GF-D8 (cell line): ENCODE data around the gene BIN1.
"Not testable (repeated sequence)": the region's sequence is repeated elsewhere in the genome, so short reads cannot be mapped to it uniquely, and the experiment has no call there.

Experiments used
- DNase-seq: peaks from one replicate; lab custom pipeline; 2025; lab: John Stamatoyannopoulos, UW

Gene BIN1

DNA sequence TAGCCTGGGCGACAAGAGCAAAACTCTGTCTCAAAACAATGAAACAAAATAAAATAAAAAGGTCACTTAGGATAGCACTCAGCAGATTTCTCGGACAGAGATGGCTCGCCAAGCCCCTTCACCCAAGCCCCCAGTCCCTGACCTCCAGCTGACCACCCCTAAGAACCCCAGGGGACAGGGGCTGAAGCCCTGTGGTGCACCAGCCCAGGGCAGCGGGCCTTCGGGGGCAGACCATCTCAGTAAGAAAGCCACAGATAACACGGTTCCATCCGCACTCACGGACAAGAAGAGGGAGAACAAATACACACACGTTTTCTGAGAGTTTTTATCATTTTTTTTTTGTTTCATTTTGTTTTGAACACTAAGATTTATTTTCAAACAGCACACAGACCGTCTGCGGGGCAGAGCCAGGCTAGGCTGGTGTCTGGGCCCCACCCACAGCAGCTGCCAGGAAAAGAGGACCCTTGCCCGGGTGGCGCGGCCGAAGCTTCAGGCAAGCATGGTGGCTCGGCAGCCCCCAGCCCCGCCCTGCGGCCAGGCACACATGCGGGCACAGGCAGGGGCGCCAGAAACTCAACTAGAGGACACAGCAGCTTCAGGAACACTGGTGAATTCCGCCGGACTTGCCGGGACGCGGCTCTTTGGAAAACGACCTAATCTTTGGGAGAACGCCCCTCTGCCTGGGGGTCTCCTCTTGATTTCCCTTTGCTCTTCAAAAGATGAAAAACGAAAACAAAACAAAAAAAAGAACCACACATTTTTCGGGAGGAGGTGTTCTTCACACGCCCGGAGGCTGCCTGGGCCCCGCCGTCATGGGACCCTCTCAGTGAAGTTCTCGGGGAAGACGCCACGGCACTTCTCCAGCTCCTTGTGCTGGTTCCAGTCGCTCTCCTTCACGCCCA lies 59.0 kb downstream of the BIN1 start:
- no peak for DNase-seq

DNA sequence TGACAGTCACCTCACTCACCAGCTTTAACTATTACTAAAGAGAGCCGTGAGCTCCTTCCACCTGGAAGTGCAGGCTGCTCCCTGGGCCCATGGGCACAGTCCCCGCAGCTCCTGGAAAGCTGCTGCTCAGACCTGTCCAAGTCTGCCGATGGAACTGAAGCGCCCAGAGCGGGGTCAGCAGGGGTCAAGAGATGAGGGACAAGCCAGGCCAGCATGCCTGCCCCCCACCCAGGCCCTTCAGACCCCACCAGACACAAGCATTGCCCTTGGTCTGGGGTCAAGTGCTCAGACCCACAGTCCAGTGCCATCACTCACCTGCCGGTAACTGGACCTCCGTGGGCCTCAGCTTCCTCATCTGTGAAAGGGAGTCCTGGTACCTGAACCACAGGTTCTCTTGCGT lies 59.9 kb downstream of the BIN1 start:
- DNase-seq = no peak

DNA sequence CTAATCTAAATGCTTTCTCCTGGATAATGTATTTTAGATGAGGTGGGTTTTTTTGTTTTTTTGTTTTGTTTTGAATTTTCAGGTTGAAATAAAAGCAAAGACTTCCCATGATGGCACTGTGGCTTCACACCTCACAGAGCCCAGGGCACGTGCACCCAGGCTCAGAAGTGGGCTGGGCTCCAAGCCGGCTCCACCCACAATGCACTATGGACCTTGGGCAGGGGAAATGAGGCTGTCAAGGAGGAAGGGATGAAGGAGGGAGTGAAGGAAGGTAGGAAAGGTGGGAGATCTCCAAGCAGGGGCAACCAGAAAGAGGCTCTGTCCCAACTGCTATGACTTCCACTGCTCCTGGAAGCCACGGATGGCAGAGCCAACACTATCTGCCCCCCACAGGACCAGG lies 60.4 kb downstream of the BIN1 start:
- no peak for DNase-seq

DNA sequence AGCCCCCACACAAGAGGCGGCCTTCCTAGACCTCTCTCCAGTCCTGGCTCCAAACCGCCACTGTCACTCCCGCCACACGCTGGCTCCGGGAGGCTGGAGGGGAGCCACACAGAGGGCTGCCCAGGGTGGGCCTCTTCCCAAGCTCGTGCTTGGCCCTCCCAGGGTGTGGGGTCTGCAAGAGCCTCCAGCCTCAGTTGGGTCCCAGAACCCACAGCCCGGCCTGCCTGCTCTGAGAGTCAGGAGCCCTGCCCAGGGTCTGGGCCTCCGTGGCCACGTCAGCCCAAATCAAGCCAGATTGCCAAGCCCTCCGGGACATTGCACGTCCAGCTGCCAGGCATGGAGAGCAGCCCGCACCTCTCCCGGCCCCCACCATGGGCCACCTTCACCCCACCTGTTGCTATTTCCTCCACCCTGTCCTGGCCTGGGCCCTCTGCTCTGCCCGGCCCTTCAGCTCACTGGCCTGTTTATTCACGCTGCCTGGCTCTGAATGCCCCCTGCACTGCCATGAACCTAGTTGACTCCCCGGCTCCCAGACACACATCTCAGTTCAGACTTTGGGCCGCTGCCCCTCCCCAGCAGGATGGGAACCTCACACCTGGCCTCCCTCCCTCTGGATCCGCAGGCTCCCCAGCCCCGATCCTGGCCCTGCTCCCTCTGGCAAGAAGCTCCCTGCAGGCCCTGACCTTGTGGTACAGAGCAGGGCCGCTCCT lies 61.0 kb downstream of the BIN1 start:
- DNase-seq = no peak

DNA sequence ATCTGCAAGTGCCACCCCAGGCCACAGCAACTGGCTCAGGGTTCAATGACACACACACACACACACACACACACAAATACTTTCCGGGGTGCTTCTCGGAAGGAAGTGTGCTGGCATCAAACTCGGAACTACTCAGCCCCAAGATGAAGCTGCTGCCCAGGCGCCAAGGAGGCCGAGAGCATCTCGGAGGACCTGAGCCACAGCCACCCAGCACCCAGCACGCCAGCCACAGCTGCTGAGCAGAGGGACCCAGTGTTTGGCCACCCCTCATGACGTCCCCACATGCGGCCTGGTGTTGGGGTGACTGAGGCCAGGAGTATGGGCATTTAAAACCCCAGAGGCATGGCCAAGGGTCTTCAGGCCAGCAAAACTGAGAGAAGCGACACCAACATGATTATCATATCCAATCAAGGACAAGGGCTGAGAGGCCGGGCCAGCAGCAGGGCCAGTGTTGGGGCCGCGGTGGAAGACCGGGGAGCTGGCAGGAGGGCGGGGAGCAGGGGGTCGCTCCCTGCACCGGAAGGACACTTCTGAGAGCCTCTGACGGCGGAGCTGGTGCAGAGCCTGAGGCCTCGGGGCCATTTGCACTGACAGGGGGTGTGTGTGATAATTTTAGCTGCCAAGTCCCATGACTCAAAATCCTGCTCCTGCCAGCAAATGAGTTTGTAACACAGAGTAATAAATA lies 61.8 kb downstream of the BIN1 start:
- DNase-seq = no peak

DNA sequence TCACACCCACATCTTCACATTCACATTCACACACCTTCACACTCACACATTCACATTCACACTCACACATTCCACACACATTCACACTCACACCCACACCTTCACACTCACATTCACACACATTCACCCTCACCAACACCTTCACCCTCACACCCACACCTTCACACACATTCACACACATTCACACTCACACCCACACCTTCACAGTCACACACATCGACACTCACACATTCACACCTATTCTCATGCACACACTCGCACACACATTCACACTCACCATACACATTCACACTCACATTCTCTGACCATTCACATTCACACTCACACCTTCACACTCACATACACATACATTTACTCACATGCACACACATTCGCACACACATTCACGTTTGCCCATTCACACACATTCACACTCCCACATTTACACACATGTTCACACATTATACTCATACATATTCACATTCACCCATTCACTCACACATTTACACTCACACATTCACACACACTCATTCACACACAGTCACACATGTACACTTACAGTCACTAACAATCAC lies 62.7 kb downstream of the BIN1 start:
- no peak for DNase-seq

DNA sequence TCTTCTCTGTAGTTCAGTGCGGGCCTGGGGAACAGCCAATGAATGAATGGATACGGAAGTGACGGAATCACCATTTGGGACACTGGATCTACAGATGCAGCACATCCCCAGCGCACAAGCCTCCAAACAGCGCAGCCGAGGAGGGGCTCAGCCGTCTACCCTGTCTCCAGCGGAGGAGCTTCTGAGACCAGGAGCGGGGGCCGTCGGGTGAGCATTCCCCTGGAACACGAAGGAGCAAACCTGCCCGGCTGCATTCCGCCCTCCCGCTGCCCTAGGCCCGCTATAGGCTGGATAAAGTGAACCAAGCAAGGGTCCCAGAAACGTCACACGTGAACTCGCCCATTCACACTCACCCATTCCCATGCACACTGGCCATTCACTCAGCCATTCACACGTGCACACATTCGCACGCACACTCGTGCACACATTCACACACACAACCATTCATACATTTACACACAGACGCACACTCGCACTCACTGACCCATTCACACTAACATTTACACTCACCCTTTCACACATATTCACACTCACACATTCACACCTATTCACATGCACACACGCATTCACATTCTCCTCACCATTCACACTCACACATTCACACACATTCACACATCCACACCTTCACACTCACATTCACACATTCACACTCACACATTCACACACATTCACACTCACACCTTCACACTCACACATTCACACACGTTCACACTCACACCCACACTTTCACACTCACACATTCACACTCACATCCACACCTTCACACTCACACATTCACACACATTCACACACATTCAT lies 63.4 kb downstream of the BIN1 start:
- DNase-seq = no peak

DNA sequence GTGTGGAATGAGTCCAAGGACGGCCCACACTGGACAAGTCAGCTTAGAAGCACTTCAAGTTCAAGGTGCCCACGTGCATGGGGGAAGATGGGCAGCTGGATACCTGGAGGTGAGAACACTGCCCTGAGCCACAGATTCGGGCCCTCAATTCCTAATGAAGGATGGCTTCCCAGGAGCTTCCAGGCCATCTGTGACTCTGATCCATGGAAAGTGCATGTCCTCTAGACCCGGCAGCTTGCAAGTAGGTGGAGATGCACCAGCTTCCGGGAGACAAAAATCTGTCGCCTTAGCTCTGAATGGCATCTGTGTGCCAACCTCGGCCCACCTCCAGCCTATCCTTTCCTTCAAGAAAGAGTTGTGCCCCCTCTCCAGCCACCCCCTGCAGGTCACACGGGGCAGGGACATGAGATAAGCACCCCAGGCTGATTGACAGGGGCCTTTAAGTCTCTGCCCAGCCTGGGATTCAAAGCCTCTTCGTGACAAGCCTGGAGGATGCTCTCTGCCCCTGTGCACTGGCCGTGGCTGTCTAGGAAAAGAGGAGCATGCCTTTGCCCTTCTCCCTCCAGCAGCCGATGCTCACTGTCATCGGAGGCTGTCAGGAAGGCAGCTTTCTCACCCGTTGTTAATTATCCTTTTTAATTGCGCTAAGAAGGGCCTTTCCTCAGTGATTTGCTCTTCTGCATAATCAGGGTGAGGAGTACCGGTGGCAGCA lies 65.5 kb downstream of the BIN1 start:
- DNase-seq = no peak

DNA sequence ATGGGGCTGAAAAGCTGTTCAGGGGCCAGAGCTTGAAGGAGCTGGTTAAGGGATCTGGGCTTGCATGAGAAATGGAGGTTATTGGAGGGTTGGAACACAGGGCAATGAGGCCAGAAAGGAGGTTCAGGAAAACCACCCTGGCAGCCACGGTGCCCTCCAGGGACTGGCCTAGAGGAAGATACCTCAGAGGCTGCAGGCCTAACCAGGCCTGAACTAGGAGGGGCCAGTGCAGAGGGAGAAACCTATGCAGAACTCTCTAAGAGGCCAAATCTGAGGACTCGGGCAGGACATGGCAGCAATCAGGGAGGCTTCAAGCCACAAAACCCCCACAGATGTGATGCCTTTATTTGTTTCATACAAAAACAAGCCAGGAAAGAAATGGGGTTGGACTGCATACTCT lies 66.8 kb downstream of the BIN1 start:
- no peak for DNase-seq

DNA sequence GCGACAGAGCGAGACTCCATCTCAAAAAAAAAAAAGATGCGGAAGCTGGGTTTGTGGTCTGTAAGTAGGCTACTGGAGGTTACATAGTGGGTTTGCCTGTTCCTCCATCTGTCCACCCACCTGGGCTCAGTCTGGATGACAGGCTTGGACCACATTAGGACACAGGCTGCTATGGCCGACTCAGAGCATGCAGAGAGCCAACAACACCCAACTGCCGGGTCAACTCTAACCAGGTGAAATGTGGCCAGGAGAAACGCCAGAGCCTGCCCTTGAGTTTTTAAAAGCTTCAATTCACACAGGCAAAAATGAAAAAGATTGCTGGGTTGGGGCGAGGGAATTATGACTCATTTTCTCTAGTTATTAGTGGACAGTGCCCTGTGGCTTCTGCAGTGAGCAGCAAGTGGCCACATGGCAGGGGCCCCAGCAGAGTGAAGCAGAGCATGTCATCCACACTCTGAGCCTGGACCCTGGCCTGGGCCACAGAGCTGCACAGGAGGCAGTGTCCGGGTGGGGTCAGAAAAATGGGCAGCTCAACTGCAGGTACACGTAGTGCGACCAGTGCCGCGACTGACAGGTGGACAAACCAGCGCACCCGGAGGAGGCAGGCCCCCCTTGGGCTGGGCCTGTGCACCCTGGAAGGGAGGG lies 67.4 kb downstream of the BIN1 start:
- DNase-seq = no peak

DNA sequence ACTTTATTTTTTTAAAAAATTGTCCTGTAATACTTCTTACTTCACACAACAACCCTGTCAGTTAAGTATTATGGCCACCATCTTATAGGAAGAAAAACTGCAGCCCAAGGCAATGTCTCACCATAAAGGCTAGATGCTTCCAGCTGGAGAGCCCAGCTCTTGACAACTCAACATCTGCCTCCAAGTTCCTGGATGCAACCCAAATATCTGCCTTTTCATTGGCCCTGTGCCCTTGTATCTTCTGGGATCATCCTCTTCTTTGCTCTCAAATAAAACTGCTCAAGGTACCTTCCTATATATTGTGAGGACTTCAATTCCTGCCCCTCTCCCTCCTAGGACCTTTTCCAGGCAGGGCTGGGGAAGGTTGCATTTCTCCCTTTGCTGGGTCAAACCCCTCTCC lies 69.5 kb downstream of the BIN1 start:
- DNase-seq = no peak

DNA sequence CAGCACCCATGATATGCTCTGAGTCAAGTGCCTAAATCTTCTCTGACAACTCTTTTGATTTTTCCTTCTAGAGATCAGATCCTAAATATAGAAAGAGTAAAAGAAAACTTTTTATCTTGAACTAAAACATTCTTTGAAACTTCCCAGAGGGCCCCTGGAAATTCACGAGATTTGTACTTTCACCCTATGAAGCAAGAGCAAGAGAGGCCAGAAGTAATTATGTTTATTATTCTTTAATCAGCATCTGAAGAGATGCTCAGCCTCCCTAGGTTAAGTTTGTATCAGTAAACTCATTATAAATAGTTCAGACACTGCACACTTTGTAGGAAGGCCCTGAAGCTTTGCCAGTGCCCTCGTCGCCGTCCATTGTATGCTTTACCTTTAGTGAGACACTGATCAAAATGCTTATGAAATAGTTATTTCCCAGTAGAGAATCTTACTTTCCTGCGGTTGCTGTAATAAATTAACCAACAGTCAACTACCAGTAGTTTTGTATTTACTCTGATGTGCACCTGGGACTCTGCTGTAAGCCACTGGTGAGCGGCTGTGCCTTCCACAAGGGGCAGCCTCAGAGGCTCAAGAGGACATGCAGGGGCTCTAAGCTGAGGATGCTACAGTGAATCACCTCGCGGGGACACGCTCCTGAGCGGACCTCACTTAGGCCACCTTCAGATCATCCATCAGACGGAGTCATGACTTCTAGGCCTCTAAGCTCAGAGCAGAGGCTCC lies 71.9 kb downstream of the BIN1 start:
- DNase-seq = no peak

DNA sequence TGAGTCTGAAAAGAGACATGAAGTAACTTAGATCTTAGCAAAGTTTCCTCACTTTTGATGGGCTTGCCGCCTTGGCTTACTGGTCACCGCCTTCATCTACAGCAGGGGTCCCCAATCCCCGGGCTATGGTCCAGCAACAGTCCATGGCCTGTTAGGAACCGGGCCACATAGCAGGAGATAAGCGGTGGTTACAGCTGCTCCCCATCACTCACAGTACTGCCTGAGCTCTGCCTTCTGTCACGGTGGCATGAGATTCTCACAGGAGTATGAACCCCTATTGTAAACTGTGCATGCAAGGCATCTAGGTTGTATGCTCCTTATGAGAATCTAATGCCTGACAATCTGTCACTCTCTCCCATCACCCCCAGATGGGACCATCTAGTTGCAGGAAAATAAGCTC lies 72.9 kb downstream of the BIN1 start:
- DNase-seq = no peak

DNA sequence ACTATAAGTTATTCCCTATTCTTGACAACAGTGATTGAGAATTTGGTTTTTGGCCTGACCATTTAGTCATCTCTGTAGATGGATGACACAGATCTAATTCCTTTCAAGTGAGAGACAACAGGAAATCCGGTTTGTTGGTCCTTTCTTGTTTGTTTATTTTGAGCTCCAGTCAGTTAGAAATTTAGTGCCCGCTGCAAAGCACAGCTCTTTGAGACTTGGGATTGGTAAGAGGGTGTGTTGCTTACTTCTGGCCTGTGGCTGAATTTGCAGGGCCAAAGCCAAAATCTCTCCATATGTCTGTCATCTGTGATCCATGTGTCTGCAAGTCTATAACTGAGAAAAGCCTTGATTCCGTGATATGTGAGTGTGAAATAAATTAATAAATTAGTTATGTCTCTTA lies 74.3 kb downstream of the BIN1 start:
- no peak for DNase-seq

DNA sequence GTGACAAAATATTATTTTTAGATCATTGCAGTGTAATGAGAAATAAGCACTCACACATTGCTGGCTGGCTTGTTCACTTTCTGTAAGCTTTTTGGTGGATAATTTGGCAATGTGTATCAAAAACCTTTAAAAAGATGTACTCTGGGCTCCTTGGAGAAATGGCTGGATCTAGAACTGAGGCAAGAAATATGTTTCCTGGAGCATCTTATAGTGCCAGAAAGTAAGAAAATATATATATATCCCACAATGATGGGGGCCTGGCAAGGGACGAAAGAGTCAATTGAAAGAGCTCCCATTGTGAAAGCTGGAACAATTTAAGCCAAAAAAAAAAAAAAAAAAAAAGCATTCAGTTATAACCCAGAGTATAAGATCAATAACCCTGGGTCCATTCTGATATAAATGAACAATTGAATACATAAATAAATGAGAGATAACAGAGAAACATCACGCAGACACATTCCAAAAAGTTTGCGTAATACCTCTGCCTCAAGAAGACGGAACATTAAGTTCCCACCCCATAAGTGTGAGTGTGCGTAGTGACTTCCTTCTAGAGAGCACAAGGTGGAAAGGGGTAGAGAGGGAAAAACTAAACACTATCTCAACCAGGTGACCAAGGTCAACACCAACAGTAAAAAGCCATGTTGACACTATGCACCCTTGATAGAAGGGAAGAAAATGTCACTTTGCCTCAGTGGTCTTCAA lies 77.5 kb downstream of the BIN1 start:
- DNase-seq = no peak

DNA sequence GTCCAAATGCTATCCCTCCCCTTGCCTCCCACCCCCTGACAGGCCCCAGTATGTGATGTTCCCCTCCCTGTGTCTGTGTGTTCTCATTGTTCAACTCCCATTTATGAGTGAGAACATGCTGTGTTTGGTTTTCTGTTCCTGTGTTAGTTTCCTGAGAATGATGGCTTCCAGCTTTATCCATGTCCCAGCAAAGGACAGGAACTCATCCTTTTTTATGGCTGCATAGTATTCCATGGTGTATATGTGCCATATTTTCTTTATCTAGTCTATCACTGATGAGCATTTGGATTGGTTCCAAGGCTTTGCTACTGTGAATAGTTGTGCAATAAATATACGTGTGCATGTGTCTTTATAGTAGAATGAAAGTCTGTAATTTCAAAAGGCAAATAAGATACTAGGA lies 78.2 kb downstream of the BIN1 start:
- DNase-seq = not testable (repeated sequence)

DNA sequence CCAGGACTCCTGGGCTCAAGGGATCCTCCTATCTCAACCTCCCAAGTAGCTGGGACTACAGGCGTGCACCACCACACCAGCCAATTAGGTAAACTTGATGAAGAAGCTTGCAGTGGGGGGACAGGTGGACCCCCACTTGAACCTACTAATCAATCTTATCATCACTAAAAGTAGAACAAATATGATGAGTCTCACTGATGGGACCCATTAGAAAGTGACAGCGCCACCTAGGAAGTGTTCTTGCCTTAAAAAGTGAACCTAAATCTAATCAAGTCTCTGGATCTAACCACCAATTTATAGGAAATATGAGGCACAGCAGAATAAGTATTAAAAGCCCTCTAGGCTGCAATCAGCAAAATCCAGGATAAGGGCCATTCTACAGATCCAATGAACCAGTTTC lies 79.2 kb downstream of the BIN1 start:
- DNase-seq = no peak

DNA sequence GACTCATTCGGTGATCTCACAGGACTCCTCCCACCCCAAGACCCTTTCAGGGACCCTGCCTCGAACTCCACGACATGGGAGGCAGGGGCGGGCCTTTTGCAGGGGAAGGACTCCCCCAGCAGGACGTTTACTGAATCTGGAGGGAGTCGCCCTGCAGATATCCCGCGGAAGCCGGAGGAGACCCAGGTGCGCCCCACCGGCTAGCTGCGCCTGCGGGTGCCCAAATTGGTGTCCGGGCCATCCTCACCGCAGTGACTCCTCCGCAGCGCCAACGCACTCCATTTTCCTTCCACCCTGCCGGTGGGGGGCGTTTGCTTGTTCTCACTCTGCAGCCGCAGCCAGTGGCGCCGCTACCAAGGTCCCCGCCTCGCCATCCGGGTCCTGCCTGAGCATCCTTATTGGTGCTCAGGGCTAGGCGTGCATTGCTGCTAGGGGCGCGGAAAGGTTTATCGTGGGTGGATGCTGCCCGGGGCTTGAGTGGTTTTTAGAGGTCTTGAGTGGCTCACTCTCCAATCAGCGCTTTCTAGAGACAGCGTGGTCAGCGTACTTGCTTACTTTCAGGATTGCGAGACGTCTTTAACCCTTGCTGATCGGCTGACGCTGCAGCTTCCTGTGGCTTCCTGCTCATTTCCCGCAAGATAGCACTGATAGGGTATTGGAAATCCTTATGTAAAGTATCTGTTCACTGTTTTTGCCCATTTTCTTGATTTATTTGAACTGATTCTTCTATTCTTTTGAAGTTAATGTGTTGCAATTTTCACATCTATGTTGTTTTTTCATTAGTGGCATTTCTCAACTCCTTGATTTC lies 81.4 kb downstream of the BIN1 start:
- no peak for DNase-seq
